GM19324 (cell line): ENCODE measurements around the gene SYDE1.

ENCODE experiments used
- ATAC-seq: cut with Tn5 transposase; IDR thresholded peaks from one replicate; pipeline ENCODE4 v1.9.1; 2021; ENCODE audit warnings: mild to moderate bottlenecking, moderate library complexity; ENCODE audit not compliant: unreplicated experiment, low FRiP score

The SYDE1 gene

DNA sequence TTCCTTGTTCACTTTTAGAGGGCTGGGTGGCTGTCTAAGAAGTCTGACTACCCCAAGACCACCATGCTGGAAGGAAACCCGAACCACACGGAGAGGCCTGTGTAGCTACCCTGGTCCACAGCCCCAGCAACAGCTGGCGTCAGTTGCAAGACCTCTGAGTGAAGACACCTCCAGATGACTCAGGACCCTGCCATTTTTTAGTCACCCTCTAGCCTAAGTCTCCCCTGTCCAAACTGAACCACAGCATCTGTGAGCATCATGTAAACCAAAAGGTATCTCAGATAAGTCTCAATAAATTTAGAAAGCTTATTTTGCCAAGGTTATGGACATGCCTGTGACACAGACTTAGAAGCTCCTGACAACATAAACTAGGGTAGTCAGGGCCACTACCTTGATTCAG is 2.2 kb upstream of the SYDE1 start:
- no peak for ATAC-seq

DNA sequence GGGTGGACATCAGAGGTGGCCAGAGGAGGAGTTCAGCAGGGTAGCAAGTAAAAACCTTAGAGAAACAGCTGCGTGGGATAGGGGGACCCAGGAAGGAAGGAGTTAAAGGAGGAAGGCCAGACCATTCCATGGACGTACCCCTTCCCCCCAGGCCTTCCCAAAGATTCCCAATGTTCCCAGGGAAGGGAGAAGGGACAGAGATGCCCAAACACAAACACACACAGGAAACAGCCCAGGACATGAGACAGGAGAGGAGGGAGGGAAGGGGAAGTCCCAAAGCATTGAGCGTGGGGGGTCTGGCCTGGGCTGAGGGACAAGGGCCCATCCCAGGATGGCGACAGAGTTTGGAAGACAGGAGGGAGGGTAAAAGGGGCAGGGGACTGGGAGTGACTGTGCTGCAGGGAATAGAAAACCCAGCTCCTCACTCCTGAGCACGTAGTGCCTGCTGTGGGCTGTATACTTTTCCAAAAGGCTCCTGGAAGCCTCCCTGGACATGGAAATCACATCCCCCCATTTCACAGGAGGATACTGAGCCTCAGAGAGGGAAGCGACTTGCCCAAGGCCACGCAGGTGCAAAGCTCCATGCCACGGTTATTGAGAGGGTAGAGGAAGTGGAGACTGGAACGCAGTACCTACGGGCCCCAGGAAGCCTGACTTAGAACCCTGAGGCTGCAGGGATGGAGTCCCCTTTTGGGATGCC is 1.1 kb downstream of the SYDE1 start:
- no peak for ATAC-seq

DNA sequence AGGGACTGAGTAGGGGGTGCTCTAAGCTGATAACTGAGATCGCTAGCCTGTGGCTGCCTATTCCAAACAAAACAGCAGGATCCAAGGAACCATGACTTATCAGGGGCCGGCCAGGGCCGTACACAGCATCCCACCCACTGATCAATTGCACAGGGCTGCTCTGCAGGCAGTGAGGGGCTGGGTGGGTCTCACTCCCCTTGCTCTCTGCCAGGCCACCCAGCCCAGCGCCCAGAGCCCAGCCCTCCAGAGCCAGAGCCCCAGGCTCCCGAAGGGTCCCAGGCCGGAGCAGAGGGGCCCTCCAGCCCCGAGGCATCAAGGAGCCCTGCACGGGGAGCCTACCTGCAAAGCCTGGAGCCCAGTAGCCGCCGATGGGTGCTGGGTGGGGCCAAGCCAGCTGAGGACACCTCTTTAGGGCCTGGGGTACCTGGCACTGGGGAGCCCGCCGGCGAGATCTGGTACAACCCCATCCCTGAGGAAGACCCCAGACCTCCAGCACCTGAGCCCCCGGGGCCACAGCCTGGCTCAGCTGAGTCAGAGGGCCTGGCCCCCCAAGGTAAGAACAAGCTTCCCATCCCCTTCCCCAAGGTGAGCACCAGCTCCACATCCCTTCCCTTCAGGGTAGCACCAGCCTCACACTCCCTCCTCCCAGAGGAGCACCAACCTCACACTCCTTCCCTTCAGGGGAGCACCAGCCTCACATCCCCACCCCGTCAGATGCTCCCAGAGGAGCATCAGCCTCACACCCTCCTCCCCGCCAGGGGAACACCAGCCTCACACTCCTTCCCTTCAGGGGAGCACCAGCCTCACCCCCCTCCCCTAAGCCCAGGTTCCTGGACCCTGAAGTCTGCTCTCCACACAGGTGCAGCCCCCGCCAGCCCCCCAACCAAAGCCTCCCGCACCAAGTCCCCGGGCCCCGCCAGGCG is 1.9 kb downstream of the SYDE1 start:
- ATAC-seq, result no peak

DNA sequence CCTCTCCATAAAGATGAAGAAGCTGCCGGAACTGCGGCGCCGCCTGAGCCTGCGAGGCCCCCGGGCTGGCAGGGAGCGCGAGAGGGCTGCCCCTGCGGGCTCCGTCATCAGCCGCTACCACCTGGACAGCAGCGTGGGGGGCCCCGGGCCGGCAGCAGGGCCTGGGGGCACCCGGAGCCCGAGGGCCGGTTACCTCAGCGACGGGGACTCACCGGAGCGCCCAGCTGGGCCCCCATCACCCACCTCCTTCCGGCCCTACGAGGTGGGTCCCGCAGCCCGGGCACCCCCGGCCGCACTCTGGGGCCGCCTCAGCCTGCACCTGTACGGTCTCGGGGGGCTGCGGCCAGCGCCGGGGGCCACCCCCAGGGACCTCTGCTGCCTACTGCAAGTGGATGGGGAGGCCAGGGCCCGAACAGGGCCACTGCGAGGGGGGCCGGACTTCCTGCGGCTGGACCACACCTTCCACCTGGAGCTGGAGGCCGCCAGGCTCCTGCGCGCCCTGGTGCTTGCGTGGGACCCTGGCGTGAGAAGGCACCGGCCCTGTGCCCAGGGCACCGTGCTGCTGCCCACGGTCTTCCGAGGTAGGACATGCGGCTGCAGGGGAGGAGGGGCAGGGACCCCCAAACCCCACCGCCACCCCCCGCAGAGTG is 2.7 kb downstream of the SYDE1 start:
- ATAC-seq, result no peak

DNA sequence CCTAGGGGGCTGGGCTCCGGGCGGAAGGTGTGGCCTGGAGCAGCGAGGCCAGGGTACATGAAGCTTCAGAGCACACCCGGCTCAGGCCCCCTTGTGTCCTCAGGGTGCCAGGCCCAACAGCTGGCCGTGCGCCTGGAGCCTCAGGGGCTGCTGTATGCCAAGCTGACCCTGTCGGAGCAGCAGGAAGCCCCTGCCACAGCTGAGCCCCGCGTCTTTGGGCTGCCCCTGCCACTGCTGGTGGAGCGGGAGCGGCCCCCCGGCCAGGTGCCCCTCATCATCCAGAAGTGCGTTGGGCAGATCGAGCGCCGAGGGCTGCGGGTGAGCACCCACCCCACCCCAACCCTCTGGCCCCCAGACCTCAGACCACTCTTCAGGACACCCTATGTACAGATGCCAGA is 3.2 kb downstream of the SYDE1 start:
- ATAC-seq, result no peak

DNA sequence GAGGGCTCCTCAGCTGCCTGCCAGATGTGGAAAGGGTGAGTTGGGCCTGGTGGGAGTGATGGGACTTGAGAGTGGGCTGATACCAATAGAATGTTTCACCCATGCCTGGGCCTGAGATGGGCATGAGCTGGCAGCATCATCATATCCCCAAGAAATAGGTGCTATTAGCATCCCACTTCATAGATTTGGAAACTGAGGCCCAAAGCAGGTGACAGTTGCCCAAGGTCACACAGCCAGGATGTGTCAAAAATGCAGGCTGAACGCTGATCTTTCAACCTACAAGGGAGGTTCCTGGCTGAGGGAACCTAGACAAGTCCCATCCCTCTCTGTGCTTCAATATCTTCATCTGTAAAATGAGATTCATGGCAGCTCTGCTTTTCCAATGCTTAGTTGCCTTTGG is 4.6 kb downstream of the SYDE1 start:
- ATAC-seq, result no peak

DNA sequence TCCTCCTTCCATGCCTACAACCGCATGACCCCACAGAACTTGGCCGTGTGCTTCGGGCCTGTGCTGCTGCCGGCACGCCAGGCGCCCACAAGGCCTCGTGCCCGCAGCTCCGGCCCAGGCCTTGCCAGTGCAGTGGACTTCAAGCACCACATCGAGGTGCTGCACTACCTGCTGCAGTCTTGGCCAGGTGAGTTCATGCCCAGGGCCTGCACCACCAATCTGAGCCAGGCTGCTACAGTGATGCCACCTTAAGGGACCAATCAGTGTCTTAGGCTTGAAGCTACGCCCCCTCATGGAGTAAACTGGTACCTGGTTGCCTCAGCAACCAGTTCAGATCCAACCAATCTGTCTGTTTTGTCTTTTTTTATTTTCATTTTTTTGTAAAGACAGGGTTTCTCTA is 5.2 kb downstream of the SYDE1 start:
- no peak for ATAC-seq

DNA sequence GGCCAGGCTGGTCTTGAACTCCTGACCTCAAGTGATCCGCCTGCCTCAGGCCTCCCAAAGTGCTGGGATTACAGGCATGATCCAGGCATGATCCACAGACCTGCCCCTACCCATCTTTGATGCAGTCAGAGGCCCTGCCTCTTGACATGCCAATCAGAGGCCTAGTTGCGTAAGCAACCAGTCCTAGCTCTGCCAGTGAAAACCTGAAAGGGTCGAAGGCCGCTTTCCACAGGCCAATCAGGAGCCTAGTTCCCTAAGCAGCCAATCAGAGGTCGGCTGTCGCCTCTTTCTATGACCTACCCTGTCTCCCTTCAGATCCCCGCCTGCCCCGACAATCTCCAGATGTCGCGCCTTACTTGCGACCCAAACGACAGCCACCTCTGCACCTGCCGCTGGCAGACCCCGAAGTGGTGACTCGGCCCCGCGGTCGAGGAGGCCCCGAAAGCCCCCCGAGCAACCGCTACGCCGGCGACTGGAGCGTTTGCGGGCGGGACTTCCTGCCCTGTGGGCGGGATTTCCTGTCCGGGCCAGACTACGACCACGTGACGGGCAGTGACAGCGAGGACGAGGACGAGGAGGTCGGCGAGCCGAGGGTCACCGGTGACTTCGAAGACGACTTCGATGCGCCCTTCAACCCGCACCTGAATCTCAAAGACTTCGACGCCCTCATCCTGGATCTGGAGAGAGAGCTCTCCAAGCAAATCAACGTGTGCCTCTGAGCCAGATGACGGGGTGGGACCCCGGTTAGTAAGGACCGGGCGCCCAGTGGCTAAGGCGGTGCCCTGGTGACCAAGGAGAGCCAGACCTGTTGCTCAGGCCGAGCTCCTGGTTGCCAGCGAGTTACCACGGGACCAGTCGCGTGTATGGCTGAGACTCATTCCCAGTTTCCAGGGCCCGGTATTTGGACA is 6.3 kb downstream of the SYDE1 start:
- ATAC-seq, result no peak

DNA sequence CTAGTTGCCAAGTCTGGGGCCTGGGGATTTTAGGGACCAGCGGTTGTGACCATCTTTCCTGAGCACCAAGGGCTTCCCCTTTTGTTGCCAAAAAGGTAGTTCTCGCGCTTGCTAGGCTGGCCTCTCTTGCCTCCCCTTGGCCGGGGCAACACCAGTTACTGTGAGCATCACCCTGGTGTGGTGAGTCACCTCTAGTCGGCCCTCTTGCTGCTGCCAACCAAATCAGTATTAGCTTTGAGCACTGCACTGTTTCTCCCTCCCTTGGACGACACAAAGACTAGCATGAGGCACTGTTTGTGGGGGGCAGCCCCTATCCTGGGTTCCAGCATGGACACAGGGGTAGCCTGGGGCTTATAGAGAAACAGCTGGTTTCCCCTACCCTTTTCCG is 6.9 kb downstream of the SYDE1 start:
- ATAC-seq, result no peak

DNA sequence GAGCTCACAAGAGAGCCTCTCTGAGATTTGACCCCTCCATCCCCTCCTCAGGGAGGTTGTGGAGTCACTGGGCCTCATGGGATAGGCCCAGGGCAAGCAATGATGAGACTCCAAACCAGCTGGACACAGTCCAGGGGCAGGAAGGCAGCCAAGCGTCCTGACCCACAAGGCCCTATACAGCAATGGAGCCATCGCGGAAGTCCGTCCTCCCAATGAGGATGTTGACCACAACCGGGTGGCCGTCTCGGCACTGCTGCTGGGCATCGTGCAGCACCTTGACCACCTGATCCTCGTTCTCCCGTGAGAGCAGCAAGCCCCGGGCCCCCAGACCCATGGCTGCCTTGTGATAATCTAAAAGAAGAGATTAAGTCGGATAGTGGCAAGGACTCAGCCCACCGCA is 7.9 kb downstream of the SYDE1 start:
- ATAC-seq, result no peak

DNA sequence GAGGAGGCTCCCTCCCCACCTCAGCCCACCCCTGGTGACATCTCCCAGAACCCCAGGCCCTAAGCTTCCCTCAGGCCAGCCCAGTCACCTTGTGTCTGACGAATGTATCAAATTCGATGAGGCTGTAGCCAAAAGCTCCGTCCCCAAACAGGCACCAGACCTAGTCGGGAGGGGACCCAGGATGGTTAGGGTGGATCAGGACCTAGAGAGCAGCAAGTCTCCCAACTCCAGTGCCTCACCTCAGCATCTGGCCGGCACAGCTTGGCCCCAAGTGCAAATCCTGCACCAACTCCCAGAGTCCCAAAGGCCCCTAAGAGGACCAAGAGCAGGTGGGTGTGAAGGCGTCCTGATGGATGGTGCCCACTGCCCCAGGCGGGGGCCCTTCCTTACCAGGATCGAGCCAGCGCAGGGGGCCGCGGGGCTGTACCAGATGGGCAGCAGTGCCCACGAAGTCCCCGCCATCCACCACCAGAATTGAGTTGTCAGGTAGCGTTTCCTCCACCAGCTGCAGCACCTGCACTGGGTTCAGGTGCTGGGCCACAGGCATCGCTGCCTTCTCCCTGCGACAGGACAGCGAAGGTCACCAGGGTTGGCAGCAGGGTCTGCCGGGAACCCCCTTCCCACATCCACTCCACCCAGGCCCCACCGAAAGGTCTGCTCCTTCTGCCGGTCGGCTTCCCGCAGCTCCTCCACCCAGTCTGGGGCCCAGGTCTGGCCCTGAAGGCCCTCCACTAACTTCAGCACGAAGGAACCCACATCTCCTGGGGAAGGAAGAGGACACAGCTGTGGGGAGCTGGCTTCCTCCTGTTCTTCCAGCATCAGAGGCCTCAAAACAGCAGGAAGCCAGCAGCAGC is 8.8 kb downstream of the SYDE1 start:
- no peak for ATAC-seq

DNA sequence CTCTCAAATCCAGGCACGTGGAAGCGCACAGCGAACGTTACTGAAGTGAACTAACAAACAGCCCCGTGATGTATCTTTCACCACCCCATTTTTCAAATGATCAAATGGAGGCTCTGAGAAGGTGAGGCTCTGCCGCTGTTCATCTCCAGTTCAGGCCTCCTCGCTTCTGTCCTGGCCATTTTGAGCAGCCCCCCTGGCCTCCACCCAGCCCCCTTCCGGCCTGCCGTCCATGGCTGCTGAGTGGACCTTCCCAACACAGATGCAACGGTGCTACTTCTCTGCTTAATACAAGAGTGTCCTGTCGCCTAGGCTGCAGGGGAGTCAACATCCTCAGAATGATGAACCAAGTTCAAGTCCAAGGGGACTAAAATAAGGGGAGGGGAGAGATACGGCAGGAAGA is 9.7 kb downstream of the SYDE1 start:
- ATAC-seq, result no peak

DNA sequence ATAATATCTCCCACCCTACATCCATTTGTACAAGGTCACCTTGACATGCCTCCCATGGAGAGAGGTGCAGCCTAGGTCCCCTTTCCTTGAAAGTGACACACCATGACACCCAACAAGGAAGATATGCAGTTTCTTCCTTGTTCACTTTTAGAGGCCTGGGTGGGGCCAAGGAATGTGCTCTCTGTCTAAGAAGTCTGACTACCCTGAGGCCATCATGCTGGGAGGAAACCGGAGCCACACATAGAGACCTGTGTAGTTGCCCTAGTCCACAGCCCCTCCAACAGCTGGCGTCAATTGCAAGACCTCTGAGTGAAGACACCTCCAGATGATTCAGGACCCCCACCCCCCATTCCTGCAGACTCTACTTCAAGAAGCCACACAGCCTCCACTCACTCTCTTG is 11.0 kb downstream of the SYDE1 start:
- no peak for ATAC-seq

DNA sequence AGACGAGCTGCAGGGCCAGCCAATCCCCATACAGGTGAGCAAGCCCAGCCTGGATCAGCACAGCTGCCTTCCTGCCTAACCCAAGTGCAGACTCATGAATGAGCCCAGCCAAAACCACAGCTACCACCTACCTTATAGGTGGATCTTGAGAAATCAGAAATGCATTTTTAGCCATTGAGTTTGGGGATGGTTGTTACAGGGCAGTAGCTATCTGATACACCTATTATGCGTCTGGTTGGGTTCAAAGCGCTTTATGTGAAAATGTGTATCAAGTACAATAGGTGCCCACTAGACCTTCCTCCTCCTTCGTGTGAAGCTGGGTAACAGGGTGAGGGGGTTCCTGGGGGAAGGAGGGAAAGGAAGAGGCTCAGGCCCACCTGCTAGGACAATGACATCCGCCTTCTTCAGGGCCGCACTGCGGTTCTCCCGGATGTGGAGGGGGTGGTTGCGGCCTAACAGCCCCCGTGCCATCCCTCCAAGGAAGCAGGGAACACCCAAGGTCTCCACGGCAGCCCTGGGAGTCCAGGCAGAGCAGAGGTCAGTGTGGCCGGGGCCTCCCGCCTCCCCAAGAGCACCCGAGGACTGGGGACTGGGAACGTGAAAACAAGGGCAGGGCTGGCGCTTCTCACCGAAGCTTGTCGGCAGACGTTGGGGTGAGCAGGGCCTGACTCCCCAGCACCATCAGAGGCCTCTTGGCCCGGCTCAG is 11.7 kb downstream of the SYDE1 start:
- ATAC-seq, result no peak

DNA sequence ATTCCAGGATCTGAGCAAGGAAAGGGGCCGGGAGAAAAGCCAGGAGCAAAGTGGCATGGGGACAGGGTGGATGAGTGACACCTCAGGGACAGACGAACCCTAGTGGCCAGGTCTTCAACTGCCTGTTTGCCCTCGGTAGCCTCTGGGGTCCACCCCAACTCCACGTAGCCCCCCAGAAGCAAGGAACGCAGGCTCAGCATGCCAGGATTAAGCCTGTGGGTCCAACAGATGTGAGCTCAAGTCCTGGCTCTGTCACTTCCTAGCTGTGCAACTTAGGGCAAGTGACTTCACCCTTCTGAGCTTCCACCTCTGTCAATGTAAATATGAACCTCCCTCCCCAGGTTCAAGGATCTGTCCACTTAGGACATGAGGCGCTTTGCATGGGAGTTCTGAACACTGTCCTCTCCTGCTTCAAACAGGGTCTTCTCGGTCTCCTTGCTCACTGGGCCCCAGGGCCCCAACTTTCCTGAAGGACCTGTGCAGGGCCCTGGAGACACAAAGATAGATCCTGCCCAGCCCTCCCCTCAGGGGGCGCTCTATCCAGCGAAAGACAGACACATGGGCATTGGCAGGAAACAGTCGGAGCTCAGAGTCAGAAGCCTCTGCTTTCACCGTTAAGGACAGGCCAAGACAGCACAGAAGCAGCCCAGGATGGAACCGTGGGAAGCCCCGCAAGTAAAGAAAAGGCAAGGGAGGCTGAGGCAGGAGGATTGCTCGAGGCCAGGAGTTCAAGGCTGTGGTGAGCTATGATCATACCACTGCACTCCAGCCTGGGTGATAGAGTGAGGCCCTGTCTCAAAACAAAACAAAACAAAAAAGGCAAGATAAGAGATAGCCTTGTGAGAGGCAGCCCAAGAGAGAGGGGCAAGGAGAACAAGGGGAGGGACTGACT is 13.2 kb downstream of the SYDE1 start:
- ATAC-seq, result no peak

DNA sequence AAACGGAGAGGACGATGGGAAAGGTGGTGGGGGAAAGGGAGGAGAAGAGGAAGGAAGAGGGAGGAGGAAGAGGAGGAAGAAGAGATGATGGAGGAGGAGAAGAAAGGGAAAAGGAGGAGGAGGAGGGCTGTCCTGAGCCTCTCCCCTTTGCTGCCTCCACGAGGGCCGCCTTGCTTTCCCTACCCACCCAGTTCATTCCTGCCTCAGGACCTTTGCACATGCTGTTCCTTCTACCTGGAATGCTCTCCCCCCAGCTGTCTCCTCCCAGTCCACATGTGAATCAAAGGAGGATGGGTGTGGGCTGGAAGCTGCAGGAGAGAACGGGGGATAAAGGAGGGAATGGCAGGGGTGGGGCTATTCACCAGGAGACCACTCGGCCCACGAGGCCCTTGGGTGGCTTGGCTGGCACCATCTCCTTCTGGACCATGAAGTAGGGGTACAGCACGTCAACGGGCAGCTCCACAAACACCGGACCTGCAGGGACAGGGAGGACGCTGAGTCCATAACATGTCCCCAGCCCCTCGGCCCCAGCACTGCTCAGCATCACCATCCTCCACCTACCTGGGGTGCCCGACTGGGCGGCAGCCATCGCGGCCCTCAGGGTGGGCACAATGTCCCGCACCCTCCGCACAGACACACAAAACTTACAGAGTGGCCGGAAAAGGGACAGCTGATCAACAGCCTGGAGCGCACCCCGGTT is 15.3 kb downstream of the SYDE1 start:
- ATAC-seq, result no peak
